OCI-LY3 (cell line): ENCODE results near the gene PNPLA7.

Experiments used
- CTCF ChIP-seq: fragments of 200-600, 300-600 bp; sonication (generic); IDR thresholded peaks from 2 replicates; pipeline ENCODE4 v1.5.1; 2014; ENCODE audit warnings: antibody characterized with exemption, low read length, low read depth
- EZH2phosphoT487 ChIP-seq: fragments of 200-600 bp; shearing (Covaris generic); IDR thresholded peaks from 2 replicates; pipeline ENCODE4 v1.6.1; 2018; ENCODE audit warnings: antibody characterized with exemption, mixed run types, low read depth

GRCh38 chr9:137423514-137424291 lies 126.5 kb downstream of the PNPLA7 start:
- no peak for TF ChIP-seq CTCF
- TF ChIP-seq EZH2phosphoT487 = no peak
